HG02885 (cell line): ENCODE data around the gene HHEX.
"Not testable (repeated sequence)": the region's sequence is repeated elsewhere in the genome, so short reads cannot be mapped to it uniquely, and the experiment has no call there.

Experiments used
- ATAC-seq: cut with Tn5 transposase; IDR thresholded peaks from one replicate; pipeline ENCODE4 v1.9.1; 2021; ENCODE audit warnings: mild to moderate bottlenecking; ENCODE audit not compliant: unreplicated experiment, poor library complexity

HHEX gene

GRCh38 chr10:92729886-92730285 is 40.1 kb downstream of the HHEX start:
- ATAC-seq: peak; percentile 96

DNA sequence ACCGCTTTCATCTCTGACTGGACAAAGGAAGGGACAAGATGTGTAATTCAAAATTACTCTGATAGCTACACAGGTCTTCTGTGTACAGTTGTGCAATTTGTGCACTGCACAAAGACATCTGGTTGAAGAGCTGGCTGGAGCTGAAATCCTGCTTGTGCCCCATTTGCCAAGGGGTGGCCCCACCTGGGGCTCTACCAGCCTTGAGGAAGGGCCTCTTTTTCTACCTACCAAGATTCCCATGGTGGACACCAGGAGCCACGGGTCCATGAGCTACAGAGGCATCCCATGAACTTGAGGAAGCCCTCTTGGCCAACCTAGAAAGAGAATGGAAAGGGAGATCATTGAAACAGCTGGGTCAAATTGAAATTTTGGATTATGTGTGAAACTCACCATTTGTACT is 43.2 kb downstream of the HHEX start:
- ATAC-seq: no peak

- ATAC-seq: no peak
Measured at GRCh38 chr10:92734301-92734700, 44.5 kb downstream of the HHEX start.

GRCh38 chr10:92735938-92736337 is 46.2 kb downstream of the HHEX start:
- no peak for ATAC-seq

GRCh38 chr10:92737484-92737883 is 47.7 kb downstream of the HHEX start:
- ATAC-seq: no peak

DNA sequence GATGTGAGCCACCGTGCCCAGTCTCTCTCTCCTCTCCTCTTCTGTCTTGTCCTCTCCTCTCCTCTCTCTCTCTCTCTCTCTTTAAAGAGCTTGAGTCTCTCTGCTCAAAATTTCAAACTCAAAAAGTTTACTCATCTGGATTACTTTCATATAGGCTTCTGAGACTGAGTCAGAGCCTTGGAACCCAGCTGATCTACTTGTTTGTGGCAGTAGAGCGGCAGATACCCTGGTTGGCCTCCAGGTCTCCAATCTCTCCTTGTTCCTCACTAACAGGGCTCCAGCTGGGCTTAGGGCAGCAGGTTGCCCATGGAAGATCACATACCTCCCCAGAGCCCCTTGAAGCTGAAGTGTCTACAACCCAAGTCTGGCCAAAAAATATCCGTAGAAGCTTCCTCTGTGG is 51.0 kb downstream of the HHEX start:
- no peak for ATAC-seq

DNA sequence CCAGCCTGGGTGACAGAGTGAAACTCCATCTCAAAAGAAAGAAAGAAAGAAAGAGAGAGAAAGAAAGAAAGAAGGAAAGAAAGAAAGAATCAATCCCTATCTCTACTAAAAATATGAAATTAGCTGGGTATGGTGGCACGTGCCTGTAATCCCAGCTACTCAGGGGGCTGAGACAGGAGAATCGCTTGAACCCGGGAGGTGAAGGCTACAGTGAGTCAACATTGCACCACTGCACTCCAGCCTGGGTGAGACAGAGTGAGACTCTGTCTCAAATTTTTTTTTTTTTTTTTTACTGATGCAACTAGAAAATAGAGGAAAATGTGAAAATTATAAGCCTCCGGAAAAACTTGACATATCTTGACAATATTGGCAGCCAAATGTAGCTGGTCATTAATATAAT is 52.0 kb downstream of the HHEX start:
- not testable (repeated sequence) for ATAC-seq

GRCh38 chr10:92742331-92743228 is 52.8 kb downstream of the HHEX start:
- peak; percentile 98 for ATAC-seq
